Fibroblast of villous mesenchyme (primary cell): ENCODE data around the gene COX17. TPM values are rescaled to one million over a fixed set of nuclear protein-coding genes. Genes with fewer than 3 reads are reported as not detected.
"Not testable (repeated sequence)": the region's sequence is repeated elsewhere in the genome, so short reads cannot be mapped to it uniquely, and the experiment has no call there.

Source experiments
- DNase-seq: peaks from one replicate; pipeline ENCODE4 v3.0.0-alpha.2; 2010; ENCODE audit warnings: low read depth
- H3K4me3 ChIP-seq: 2 replicates; pipeline ENCODE4 v1.5.1; 2011; ENCODE audit warnings: low read depth, mild to moderate bottlenecking, low read length
- total RNA-seq: library from RNA; depleted of rRNA; stranded (reverse); fragments of >200 nt; gene quantifications from 2 replicates; pipeline ENCODE4 v1.2.3, GENCODE V29; 2012
- TF ChIP-seq, protein P1 (sequence below): IDR thresholded peaks from 2 replicates; pipeline ENCODE4 v1.5.1; 2012; ENCODE audit warnings: low read depth, mild to moderate bottlenecking, low read length; ENCODE audit not compliant: insufficient read depth

Gene COX17
- total RNA-seq, 1 donor, result 10.8 TPM

- TF ChIP-seq, protein P1, sequence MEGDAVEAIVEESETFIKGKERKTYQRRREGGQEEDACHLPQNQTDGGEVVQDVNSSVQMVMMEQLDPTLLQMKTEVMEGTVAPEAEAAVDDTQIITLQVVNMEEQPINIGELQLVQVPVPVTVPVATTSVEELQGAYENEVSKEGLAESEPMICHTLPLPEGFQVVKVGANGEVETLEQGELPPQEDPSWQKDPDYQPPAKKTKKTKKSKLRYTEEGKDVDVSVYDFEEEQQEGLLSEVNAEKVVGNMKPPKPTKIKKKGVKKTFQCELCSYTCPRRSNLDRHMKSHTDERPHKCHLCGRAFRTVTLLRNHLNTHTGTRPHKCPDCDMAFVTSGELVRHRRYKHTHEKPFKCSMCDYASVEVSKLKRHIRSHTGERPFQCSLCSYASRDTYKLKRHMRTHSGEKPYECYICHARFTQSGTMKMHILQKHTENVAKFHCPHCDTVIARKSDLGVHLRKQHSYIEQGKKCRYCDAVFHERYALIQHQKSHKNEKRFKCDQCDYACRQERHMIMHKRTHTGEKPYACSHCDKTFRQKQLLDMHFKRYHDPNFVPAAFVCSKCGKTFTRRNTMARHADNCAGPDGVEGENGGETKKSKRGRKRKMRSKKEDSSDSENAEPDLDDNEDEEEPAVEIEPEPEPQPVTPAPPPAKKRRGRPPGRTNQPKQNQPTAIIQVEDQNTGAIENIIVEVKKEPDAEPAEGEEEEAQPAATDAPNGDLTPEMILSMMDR, result no peak
- H3K4me3 ChIP-seq, result no peak overlapping the region
- DNase-seq, result peak; percentile 24
Measured at GRCh38 chr3:119695480-119695879, 18.3 kb upstream of the COX17 start.

DNA sequence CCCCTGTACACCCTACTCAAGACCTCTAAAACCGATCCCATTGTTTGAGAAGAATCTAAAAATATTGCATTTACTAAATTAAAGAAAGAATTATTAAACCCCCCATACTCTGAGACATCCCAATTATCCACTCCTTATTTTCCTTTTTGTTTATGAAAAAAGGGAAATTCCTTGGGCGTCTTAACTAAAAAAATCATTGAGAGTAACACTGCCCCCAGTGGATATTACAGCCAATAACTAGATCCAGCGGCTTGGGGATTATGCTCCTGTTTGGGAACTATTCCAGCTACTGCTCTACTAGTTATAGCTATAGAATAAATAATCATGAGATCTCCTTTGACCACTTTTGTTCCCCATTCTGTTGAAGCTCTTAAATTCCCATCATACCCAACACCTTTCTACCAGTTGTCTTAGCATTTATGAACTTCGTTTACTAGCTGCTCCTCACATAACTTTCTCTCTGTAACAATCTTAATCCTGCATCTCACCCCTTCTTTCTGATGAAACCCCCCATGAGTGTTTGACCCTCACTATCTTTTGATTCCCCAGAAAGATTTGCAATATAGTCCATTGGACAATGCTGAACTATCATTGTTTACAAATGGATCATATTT is 12.9 kb upstream of the COX17 start:
- H3K4me3 ChIP-seq, result no peak overlapping the region
- TF ChIP-seq, protein P1, result peak; percentile 56
- DNase-seq, result peak; percentile 38

DNA sequence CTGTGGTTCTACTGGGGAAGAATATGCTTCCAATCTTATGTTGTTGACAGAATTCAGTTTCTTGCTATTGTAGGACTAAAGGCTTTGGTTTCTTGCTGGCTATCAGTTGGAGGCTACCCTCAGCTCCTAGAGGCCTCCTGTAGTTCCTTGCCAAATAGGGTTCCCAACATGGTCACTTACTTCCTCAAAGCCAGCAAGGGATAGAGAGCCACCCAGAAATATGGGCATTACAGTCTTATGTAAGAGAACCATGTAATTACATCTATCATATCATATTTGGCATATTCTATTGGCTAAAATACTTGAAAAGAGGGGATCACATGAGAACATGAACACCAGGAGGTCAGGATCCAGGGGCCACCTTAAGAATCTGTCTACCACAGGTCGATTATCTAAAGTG is 6.2 kb upstream of the COX17 start:
- TF ChIP-seq, protein P1, result no peak

DNA sequence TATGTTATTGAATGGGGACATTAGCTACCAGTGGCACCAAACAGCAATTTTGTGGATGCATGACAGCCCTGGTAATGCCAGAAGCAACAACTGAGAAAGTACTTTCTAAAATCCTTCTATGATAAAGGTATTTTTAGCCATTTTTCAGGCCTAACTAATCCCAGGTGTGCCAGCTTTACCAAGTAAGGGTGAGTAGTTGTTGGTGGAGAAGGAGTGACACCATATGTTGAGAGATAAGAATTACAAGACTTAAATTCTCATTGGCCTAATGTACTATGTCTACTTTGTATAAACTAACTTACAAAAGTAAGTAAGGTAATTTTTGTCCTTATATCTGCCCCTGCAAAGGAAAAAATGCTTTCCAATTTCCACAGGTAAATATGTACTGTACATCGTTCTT is 4.1 kb upstream of the COX17 start:
- TF ChIP-seq, protein P1, result peak; percentile 54
- DNase-seq, result peak; percentile 49
- H3K4me3 ChIP-seq, result no peak overlapping the region

More for the DNA sequence above, 6.2 kb upstream of the COX17 start:
- H3K4me3 ChIP-seq, result no peak overlapping the region
- no peak for DNase-seq

DNA sequence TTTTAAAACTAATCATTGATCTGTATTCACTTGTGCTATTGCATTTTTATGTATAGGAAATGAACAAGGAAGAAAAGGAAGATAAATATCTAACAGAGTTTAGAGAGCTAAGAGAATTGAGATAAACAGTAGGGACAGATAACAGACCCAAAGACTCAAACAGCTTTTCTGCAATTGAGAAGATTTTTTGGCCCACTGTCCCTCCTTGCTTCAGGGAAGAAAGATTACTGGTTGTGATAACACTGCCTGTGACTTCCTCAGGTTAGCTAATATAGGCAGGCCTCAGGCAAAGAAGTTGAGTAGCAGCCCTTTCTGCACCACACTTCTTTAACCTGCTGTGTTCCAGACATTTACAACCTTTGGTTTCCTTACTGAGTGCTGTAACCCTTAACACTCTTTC is 2.7 kb upstream of the COX17 start:
- H3K4me3 ChIP-seq, result no peak overlapping the region
- no peak for DNase-seq
- TF ChIP-seq, protein P1, result no peak

DNA sequence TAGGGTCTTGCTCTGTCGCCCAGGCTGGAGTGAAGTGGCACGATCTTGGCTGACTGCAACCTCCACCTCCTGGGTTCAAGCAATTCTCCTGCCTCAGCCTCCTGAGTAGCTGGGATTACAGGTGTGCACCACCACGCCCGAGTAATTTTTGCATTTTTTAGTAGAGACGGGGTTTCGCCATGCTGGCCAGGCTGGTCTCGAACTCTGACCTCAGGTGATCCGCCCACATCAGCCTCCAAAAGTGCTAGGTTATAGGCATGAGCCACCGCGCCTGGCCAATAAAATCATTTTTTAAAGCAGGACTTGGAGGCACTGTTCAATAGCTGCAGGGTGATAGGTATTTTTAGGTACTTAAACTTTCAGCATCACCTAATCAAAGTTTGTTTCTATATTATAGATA is 1.0 kb upstream of the COX17 start:
- H3K4me3 ChIP-seq, DNase-seq: not testable (repeated sequence)

DNA sequence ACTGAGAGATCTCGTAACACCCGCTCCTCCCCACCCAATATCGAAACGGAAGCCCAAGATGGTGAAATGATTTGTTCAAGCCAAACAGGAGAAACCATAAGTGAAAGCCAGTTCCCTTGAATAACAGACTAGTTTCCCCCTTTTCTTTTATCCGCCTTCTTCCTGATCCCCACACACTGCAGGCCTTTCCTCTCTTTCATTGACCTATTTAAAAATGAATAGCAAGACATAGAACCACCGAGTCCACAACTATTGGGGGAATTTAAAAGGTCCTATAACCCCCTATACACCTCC is 382 bp upstream of the COX17 start:
- TF ChIP-seq, protein P1, result no peak
- H3K4me3 ChIP-seq, result peak overlapping the region; percentile 78
- DNase-seq, result no peak
